SU-DHL-6 (cell line): Measurements from ENCODE around the gene ALDH18A1.

Experiments used
- H2AFZ ChIP-seq: fragments of 200-600 bp; sonication (generic); 2 replicates; pipeline ENCODE4 v1.6.1; 2014; ENCODE audit warnings: low read depth, mild to moderate bottlenecking, moderate library complexity, mixed read lengths, antibody characterized with exemption, low read length; ENCODE audit not compliant: severe bottlenecking
- H3F3A ChIP-seq: fragments of 200-600 bp; shearing (Covaris generic); 2 replicates; pipeline ENCODE4 v1.6.0; 2016; ENCODE audit warnings: antibody characterized with exemption, mild to moderate bottlenecking; ENCODE audit not compliant: insufficient read depth
- H3K27ac ChIP-seq: fragments of 200-600 bp; sonication (generic); 2 replicates; pipeline ENCODE4 v1.5.1; 2016; ENCODE audit warnings: low read depth, mild to moderate bottlenecking, low read length, moderate library complexity, mixed read lengths
- H3K27me3 ChIP-seq: fragments of 200-600 bp; sonication (generic), shearing (Covaris generic); 2 replicates; pipeline ENCODE4 v1.6.0; 2014; ENCODE audit warnings: mild to moderate bottlenecking, low read length
- H3K36me3 ChIP-seq: fragments of 200-600 bp; sonication (generic); 2 replicates; pipeline ENCODE4 v1.6.1; 2014; ENCODE audit warnings: mild to moderate bottlenecking, low read length, mixed read lengths
- H3K4me2 ChIP-seq: fragments of 300-600, 200-600 bp; shearing (Covaris generic), sonication (generic); 2 replicates; pipeline ENCODE4 v1.6.0; 2014; ENCODE audit warnings: low read length, low read depth, mild to moderate bottlenecking; ENCODE audit not compliant: poor library complexity, severe bottlenecking
- H3K4me3 ChIP-seq: fragments of 200-600 bp; sonication (generic); 2 replicates; pipeline ENCODE4 v1.5.1; 2014; ENCODE audit warnings: antibody characterized with exemption, low read length, mild to moderate bottlenecking, mixed read lengths; ENCODE audit not compliant: insufficient read depth, poor library complexity, severe bottlenecking
- H3K79me2 ChIP-seq: fragments of 200-600 bp; sonication (generic); 2 replicates; pipeline ENCODE4 v1.6.1; 2014; ENCODE audit warnings: mild to moderate bottlenecking, low read length, moderate library complexity; ENCODE audit not compliant: insufficient read depth
- H3K9ac ChIP-seq: fragments of 200-600 bp; sonication (generic); 2 replicates; pipeline ENCODE4 v1.7.0; 2014; ENCODE audit warnings: mild to moderate bottlenecking, low read length
- H3K9me2 ChIP-seq: fragments of 200-600 bp; sonication (generic); replicated peaks from 2 replicates; pipeline ENCODE4 v1.6.1; 2014; ENCODE audit warnings: low read length; ENCODE audit not compliant: insufficient read depth
- H3K9me3 ChIP-seq: fragments of 200-600 bp; sonication (generic); 2 replicates; pipeline ENCODE4 v1.6.1; 2014; ENCODE audit warnings: low read length, mixed read lengths; ENCODE audit not compliant: insufficient read depth
- H4K20me1 ChIP-seq: fragments of 200-600 bp; sonication (generic); 2 replicates; pipeline ENCODE4 v1.6.1; 2014; ENCODE audit warnings: low read depth, mild to moderate bottlenecking, antibody characterized with exemption, low read length, moderate library complexity, mixed read lengths
- CTCF ChIP-seq: fragments of 200-600 bp; sonication (generic); IDR thresholded peaks from one replicate; pipeline ENCODE4 v1.5.1; 2017; ENCODE audit warnings: antibody characterized with exemption, mild to moderate bottlenecking, low read length, moderate library complexity; ENCODE audit not compliant: insufficient read depth, poor library complexity, severe bottlenecking
- EZH2phosphoT487 ChIP-seq: fragments of 200-600 bp; sonication (generic), shearing (Covaris generic); conservative IDR thresholded peaks from 2 replicates; pipeline ENCODE4 v1.6.1; 2018; ENCODE audit warnings: mild to moderate bottlenecking, antibody characterized with exemption, low read length, moderate library complexity, mixed read lengths

ALDH18A1 gene

GRCh38 chr10:95651346-95652060, 5.0 kb downstream of the ALDH18A1 start:
- H3K9me3 ChIP-seq = 0 out of 2 replicates have a peak, but pooled peaks cover 3% of the 10 kb centered on the region
- H3K27me3 ChIP-seq = no peaks in the 10 kb centered on the region
- no peak overlapping the region for H3K4me3 ChIP-seq
- H3K4me2 ChIP-seq = no peak overlapping the region
- H3F3A ChIP-seq = no peaks in the 10 kb centered on the region
- H3K27ac ChIP-seq = no peak overlapping the region
- H2AFZ ChIP-seq = no peak overlapping the region
- H4K20me1 ChIP-seq = no peaks in the 10 kb centered on the region
- H3K9ac ChIP-seq = no peak overlapping the region
- TF ChIP-seq EZH2phosphoT487 = no peak
- no peak for TF ChIP-seq CTCF
- H3K79me2 ChIP-seq = peaks cover 76% of the 10 kb centered on the region
- H3K36me3 ChIP-seq = peaks cover 21% of the 10 kb centered on the region
- H3K9me2 ChIP-seq = no peaks in the 10 kb centered on the region

- Histone ChIP-seq H3K4me3 (no peak overlapping the region), H3K9me2 (no peaks in the 10 kb centered on the region), H3K9ac (no peak overlapping the region), H3F3A (no peaks in the 10 kb centered on the region), H3K36me3 (peaks cover 24% of the 10 kb centered on the region), H3K9me3 (0 out of 2 replicates have a peak, but pooled peaks cover 3% of the 10 kb centered on the region), H3K4me2 (no peak overlapping the region), H2AFZ (no peak overlapping the region), H3K27ac (no peak overlapping the region), H3K27me3 (no peaks in the 10 kb centered on the region), H4K20me1 (no peaks in the 10 kb centered on the region), H3K79me2 (peaks cover 66% of the 10 kb centered on the region)
- no peak for TF ChIP-seq CTCF
- no peak for TF ChIP-seq EZH2phosphoT487
Observed at GRCh38 chr10:95650232-95650631, 6.3 kb downstream of the ALDH18A1 start.

GRCh38 chr10:95648138-95648537, 8.4 kb downstream of the ALDH18A1 start:
- no peak overlapping the region for H3K27ac ChIP-seq
- H3K79me2 ChIP-seq = peaks cover 46% of the 10 kb centered on the region; the same call in 1 of the 2 replicates
- H4K20me1 ChIP-seq = no peaks in the 10 kb centered on the region
- H3F3A ChIP-seq = no peaks in the 10 kb centered on the region
- H3K27me3 ChIP-seq = no peaks in the 10 kb centered on the region
- H3K4me2 ChIP-seq = no peak overlapping the region
- H2AFZ ChIP-seq = no peak overlapping the region
- TF ChIP-seq CTCF (no peak), EZH2phosphoT487 (no peak)
- H3K9me2 ChIP-seq = no peaks in the 10 kb centered on the region
- H3K9me3 ChIP-seq = 0 out of 2 replicates have a peak, but pooled peaks cover 3% of the 10 kb centered on the region
- H3K9ac ChIP-seq = no peak overlapping the region
- no peak overlapping the region for H3K4me3 ChIP-seq
- peaks cover 24% of the 10 kb centered on the region for H3K36me3 ChIP-seq
